GM19395 (cell line): ENCODE results near the gene ADD2.

Experiments
- ATAC-seq: cut with Tn5 transposase; IDR thresholded peaks from one replicate; pipeline ENCODE4 v1.9.1; 2021; ENCODE audit warnings: mild to moderate bottlenecking, moderate library complexity; ENCODE audit not compliant: unreplicated experiment

ADD2 gene

GRCh38 chr2:70726947-70727725 lies 40.9 kb downstream of the ADD2 start:
- no peak for ATAC-seq

DNA sequence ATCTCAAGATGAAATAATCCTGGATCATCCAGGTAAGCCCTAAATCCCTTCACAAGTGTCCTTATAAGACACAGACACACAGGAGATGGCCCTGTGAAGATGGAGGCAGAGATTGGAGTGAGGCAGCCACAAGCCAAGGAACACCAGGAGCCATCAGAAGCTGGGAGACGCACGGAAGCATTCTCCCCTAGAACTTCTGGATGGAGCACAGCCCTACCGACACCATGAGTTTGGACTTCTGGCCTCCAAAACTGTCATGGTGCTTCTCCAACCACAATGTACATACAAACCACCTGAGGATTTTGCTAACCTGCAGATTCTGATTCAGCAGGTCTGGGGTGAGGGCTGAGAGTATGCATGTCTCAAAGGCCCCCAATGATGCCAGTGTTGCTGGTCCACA lies 42.5 kb downstream of the ADD2 start:
- no peak for ATAC-seq

GRCh38 chr2:70724366-70724765 lies 43.6 kb downstream of the ADD2 start:
- no peak for ATAC-seq

- ATAC-seq = no peak
These were observed 44.6 kb downstream of the ADD2 start for GRCh38 chr2:70723286-70723885.

DNA sequence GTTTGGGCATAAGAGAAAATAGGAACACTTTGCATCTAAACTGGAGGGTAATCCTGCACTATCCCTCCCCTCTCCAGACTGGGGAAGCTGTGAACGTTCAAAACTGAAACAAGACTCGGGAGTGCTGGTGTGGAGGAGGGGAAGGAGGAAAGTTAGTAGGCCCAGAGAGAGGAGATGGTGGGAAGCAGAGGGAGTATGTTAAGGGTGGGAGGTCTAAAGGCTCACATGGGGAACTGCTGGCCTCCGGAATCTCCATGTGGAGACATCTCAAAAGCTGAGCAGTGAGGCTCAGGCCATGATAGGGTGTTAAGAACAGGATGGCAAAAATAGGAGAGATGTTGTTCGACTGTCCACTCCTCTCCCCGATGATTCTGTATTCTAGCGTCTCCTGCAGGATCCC lies 47.9 kb downstream of the ADD2 start:
- no peak for ATAC-seq

DNA sequence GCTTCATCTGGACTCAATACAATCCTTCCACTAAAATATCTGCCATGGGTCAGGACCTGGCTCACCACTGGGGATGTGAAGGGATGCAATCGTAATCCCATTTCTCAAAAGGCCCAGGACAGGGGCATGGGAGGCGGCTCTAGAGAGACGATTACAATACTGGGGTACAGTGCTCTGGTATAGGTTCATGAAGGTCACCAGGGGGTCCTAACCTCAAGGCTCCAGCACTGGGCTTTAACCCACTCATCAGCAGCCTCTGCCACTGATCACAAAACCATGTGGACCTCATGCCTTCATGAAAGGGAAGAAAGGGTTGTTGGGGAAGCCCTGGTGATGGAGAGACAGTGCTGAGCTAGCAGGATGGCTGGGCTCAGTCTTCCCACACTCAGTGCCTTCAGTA lies 48.8 kb downstream of the ADD2 start:
- ATAC-seq = no peak

DNA sequence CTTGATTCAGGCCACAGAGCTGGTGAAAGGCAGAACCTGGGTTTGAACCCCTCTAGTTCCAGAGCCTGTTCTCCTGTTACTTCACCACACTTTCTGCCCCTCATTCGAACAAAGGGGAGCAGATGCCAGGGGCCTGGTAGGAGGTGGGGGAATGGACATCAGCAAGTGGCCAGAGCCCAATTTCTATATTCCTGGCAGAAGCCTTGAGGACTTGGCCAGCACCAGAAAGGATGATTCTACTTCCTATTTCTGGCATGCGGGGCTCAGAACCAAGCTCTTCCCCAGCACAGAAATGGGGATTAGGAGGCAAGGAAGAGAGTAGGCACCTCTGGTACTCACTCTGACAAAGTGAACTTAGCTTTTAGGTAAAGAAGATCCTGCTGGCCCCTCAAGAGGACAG lies 49.3 kb downstream of the ADD2 start:
- no peak for ATAC-seq

DNA sequence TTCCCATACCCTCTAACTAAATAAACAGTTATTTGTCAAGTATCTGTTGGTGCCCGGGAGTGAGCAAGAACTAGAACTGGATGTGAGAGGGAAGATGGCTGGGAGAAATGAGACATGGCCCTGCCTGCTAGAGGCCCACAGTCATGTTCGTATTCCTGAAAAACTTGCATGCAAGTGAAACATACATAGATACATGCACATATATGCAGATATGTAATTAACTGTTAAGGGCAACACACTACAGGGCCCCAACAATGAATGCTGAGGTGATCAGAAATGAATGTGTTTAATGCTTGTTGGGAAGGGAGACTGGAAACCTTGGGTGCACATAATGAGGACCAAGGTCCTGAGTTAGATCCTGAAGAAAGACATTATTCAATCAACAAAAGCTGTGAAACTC lies 49.8 kb downstream of the ADD2 start:
- no peak for ATAC-seq

DNA sequence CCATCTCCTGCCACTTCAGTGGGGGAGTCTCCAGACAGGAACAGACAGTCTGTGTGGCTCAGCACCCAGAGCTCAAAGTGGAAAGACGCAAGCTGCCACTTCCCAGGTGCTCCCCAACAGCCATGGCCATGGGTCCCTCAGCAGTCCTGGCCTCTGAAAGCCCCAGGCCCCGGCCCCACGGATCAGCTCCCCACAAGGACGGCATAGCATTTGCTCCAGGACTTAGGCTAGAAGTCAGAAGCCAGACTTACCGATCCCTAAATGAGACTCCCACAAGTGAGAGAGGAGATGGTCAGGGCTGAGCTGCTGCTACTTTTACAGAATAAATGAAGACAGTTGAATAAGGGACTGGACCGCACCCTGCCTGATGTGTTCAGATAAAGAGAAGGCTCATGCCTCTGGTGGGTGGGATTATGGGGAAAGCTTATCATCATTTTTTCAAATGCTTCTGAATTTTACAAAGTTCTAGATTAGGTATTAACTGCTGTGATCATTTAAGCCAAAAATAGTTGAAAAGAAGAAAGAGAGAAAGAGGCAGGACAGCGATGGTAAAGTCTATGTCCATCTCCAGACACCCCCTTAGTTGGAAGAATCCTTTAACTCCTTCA lies 50.5 kb downstream of the ADD2 start:
- ATAC-seq = no peak

DNA sequence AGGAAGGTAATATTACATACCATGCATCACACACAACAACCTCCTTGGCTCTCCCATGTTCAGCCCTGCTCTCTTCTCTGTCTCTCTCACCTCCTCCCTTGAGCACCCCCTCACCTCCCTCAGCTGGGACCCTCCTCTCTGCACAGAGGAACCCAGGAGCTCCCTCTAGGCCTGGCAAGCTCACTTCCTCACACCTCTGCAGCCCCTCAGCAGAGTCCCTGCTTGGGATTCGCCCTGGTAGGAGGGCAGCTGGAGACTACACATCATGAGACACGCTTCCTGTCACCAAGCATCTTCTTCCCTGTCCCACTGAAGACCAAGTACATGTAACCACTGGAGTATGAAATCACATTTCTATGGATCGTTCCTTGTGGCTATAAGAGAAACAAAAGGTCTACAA lies 51.0 kb downstream of the ADD2 start:
- no peak for ATAC-seq

DNA sequence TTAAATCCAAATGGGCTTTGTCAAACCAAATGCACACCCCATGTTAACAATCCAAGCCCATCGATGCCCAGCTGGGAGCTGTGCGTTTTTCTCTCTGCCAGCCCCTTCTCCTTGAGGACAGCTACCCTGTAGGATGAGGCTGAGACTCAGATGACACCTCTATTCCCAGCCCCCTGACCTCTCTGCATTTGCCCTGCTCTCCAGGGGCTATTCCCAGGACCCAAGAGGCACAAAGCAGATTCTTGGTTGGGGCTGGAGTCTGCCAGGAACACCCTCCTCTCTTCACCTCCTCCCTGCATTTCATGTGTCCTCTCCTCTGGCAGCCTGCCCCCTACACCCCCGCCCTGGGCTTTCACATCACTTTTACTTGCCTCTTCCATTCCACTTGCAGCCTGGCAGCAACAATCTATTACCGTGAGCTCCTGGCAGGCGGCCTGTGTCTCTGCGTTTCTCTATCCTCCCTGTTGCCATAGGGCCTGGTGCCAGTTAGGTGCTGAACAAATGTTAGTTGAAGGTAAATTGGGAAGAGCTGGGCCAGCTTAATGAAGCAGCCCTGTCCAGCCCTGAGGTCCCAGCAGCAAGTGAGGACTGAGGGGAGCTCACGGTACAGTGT lies 51.8 kb downstream of the ADD2 start:
- ATAC-seq = no peak

DNA sequence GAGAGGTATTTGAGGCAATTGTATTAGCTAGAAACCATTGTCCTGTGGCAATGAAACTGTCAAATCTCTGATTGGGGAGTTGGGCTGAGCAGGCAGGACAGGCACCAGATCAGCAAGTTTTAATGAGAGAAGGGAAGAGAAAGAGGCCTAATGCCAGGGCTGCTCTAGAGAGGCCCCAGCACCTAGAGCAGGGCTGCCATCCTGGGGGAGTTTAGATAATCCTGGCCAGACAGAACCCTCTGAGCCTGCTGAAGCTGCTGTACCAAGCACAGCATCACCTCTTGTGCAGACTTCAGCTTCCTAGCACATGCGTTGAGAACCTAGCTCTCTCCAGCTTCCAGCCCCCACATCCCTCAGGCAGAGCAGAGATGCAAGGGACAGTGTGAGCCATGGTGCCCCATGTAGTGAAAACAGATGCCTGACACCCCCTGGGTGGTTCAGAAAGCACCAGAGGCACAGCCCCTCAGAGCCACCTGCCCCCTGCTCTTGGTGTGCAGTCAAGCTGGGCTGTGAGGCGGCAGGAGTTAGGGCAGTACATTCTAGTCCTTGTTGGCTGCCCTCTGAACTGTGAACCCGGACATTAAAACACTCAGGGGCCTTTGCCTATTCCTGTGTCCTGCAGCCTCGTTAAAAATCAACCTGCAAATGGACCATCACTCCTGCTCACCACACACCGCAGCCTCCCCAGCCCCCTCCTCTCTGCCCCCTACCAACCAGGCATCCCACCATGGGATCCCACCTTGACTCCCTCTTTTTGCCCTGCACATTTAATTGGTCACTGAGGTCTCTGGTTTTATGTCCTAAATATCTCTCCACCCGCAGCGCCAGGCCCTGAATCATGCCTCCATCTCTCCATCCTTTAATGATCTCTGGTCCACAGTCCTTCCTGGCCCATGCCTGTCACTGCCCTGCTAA lies 52.7 kb downstream of the ADD2 start:
- no peak for ATAC-seq

- no peak for ATAC-seq
These were observed 53.7 kb downstream of the ADD2 start for GRCh38 chr2:70714141-70714905.

GRCh38 chr2:70712916-70713315 lies 55.1 kb downstream of the ADD2 start:
- no peak for ATAC-seq

DNA sequence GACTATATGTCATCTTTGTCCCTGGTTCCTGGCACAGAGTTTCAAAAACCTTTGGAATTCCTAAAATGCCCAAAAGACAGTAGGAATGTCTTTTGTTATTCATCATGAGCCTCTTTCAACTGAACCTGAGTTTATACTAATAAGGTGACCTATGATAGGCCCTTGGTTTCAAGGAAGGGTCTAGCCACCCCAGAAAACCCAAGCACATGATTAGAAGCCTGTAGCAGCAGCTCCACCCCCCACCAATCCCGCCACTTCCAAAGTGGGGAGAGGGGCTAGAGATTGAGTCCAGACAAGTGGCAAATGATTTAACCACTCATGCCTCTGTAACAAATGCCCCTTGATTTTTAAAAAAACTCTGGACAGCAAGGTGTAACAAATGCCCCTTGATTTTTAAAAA lies 56.8 kb downstream of the ADD2 start:
- ATAC-seq = no peak

DNA sequence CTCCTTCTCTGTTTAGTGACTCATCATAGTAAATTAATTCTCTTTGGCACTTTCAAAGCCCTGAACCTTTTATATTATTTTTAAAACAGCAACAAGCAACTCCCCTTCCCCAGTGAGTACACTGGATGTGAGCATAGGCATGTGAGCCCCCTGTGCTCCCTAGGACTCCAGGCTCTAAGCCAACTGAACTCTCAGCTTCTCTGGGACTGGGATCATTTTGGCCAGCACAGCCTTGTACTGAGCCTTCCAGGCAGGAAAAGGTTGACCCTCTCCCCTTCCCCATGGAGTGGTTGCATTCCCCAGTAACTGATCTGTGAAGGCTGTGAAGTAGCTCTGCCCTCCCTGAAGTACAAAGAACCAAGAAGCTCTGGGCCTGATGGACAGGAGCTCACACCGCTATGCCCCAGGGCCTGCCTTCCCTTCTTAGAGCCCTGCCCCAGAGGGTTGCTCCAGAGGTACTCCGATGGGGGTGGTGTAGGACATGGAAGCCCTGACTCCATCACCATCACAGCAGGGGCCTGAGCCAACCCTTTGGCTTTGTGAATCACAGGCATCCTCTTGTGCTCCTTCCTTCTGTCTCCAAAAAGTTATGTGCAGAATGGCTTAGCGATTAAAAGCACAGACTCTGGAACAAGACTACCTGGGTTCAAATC lies 57.8 kb downstream of the ADD2 start:
- ATAC-seq = no peak

DNA sequence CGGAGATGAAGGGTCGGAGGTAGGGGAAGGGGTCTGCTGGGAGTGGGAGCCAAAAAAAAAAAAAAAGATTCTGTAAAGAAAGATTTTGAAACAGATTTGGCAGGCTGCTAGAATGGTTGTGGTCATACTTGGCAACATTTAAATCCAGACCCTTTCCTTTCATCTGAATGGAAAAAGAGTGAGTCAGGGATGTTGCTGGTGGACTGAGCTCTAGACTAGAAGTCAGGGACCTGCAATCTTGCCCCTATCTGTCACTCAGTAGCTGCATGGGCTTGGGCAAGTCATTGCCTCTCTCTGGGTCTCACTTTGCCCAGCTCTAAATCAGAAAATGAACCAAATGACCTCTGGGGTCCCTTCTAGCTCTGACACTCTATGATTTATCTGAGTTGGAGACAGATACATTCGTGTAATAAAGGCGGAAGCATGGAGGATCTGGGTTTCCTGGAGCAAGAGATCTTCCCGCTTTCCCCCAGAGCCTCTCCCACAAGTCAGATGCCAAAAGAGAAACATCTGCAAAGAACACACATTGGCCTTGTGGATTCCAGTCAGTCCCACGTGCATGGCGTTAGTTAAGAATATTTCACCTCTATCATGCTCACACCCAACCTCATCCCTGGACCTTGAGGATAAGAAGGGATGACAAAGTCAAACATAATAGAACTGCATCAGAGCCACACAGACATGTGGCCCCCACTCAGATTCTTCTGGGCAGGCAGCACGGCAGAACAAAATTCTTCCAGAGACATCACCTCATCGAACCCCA lies 58.5 kb downstream of the ADD2 start:
- ATAC-seq = no peak

DNA sequence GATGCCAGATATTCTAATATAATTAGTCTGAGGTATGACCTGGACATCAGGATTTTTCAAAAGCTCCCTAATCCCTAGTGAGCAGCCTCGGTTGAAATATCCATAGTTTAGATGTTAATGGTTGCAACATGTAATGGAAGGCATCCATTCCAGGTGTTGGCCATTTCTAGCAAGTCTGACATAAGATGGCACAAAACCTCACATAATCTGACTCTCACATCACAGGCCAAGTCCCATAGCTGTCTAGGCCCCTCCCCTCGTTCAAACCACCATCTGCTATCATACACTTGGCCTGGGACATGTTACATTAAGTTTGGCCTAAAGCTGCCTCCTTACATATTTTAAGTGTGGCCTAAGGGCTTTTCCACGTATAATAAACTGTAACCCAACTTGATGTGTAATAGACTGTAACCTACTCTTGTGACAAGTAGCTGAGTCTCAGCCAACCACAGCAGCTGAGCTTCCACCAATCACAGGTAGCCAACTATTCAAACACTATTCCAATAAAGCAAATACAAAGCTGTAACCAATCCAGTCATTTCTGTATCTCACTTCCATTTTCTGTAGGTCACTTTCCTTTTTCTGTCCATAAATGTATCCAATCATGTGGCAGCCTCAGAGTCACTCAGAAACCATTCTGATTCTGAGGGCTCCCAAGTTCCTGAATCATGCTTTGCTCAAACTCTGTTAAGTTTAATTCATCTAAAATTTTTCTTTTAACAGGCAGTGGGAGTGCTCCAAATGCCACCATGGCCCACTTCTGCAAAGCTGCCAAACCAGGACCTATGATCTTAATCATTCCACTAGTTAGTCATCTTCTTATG lies 59.4 kb downstream of the ADD2 start:
- ATAC-seq = no peak
